HCT116 (cell line): ENCODE data around the gene FES. TPM values are rescaled to one million over a fixed set of nuclear protein-coding genes. Genes with fewer than 3 reads are reported as not detected.

ENCODE experiments used
- ATAC-seq: fragments of 200-7000 bp; cut with Tn5 transposase; 2 replicates; pipeline ENCODE4 v1.9.1; 2020; ENCODE audit warnings: mild to moderate bottlenecking, moderate library complexity
- BruUV-seq: library from RNA; stranded (reverse); fragments of 400-500 nt; replicated peaks from 2 replicates; lab custom pipeline; 2021; lab: Mats Ljungman, UMichigan
- CTCF ChIA-PET: fragments of 300-600 bp; sonication (Branson Sonifier 250); formaldehyde crosslinking; loops from one replicate; lab custom pipeline; 2021; ENCODE audit warnings: antibody characterized with exemption; lab: Charles Lee
- POLR2A ChIA-PET: fragments of 300-600, 350-600 bp; sonication (Branson Sonifier 250); formaldehyde crosslinking; loops from one replicate; lab custom pipeline; 2021; ENCODE audit warnings: antibody characterized with exemption; lab: Charles Lee
- RAD21 ChIA-PET, 2 experiments: fragments of 300-600 bp; sonication (Branson Sonifier 250); formaldehyde crosslinking; loops; one replicate each; lab custom pipeline; 2023; ENCODE audit warnings: low total read pairs in 2 of 2; ENCODE audit not compliant: uncharacterized antibody in 2 of 2, unreplicated experiment in 2 of 2, low non-redundant PET in 1 of 2; lab: Charles Lee
- DNase-seq: peaks from one replicate; pipeline ENCODE4 v3.0.0-alpha.2; 2010; ENCODE audit warnings: low read depth, low spot score
- H2AFZ ChIP-seq: fragments of 200-600 bp; shearing (Covaris generic), sonication (generic); 2 replicates; pipeline ENCODE4 v1.6.1; 2017; ENCODE audit warnings: low read depth, mixed run types, mixed read lengths, antibody characterized with exemption, low read length; ENCODE audit not compliant: poor library complexity, severe bottlenecking
- H3K27ac ChIP-seq: 2 replicates; pipeline ENCODE4 v1.5.1; 2012; ENCODE audit warnings: low read depth, low read length
- H3K27me3 ChIP-seq: fragments of 200-600 bp; sonication (generic); 2 replicates; pipeline ENCODE4 v1.6.1; 2016; ENCODE audit warnings: mixed run types, low read length, mixed read lengths; ENCODE audit not compliant: insufficient read depth
- H3K36me3 ChIP-seq, 2 experiments: fragments of 200-500 bp in 1 of 2; fragments of 200-600 bp in 1 of 2; sonication (Bioruptor generic) in 1 of 2; sonication (generic) in 1 of 2; 2 replicates each; pipeline versions ENCODE4 v1.5.1 to v1.6.1; 2014 to 2016; ENCODE audit warnings: low read length in 2 of 2, inconsistent platforms in 1 of 2, mixed read lengths in 1 of 2, mixed run types in 1 of 2; ENCODE audit not compliant: insufficient read depth in 2 of 2, control insufficient read depth in 1 of 2
- H3K4me1 ChIP-seq, 2 experiments: fragments of 200-600 bp in 1 of 2; sonication (generic) in 1 of 2; 2 replicates each; pipeline versions ENCODE4 v1.5.1 to v1.6.1; 2012 to 2017; ENCODE audit warnings: low read length in 2 of 2, inconsistent platforms in 1 of 2, mild to moderate bottlenecking in 1 of 2, mixed read lengths in 1 of 2, mixed run types in 1 of 2, moderate library complexity in 1 of 2; ENCODE audit not compliant: insufficient read depth in 2 of 2, control insufficient read depth in 1 of 2
- H3K4me2 ChIP-seq: fragments of 200-600 bp; sonication (generic); 2 replicates; pipeline ENCODE4 v1.6.1; 2017; ENCODE audit warnings: mixed run types, low read length, mixed read lengths
- H3K4me3 ChIP-seq, 2 experiments: fragments of 200-600 bp in 1 of 2; sonication (generic) in 1 of 2; replicated peaks in 1 of 2; 2 replicates each; pipeline ENCODE4 v1.5.1; 2011 to 2016; ENCODE audit warnings: low read length in 2 of 2, control low read depth in 1 of 2, low read depth in 1 of 2, mild to moderate bottlenecking in 1 of 2, mixed read lengths in 1 of 2, mixed run types in 1 of 2
- H3K79me2 ChIP-seq: fragments of 200-600 bp; sonication (generic); 2 replicates; pipeline ENCODE4 v1.6.1; 2017; ENCODE audit warnings: mild to moderate bottlenecking, mixed run types, low read length, moderate library complexity, mixed read lengths; ENCODE audit not compliant: insufficient read depth
- H3K9ac ChIP-seq: fragments of 200-600 bp; sonication (generic); 2 replicates; pipeline ENCODE4 v1.6.1; 2016; ENCODE audit warnings: low read length, mixed read lengths
- H3K9me2 ChIP-seq: fragments of 200-600 bp; sonication (generic), shearing (Covaris generic); 2 replicates; pipeline ENCODE4 v1.6.1; 2017; ENCODE audit warnings: mixed run types, mild to moderate bottlenecking, moderate library complexity; ENCODE audit not compliant: insufficient read depth
- H3K9me3 ChIP-seq, 2 experiments: fragments of 200-500 bp in 1 of 2; fragments of 200-600 bp in 1 of 2; sonication (Bioruptor generic) in 1 of 2; sonication (generic) in 1 of 2; 2 replicates each; pipeline ENCODE4 v1.6.1; 2014 to 2017; ENCODE audit warnings: low read length in 2 of 2, mixed read lengths in 2 of 2, inconsistent platforms in 1 of 2, low read depth in 1 of 2, mild to moderate bottlenecking in 1 of 2, mixed run types in 1 of 2, moderate library complexity in 1 of 2; ENCODE audit not compliant: control insufficient read depth in 1 of 2, insufficient read depth in 1 of 2
- H4K20me1 ChIP-seq: fragments of 200-600 bp; sonication (generic), shearing (Covaris generic); 2 replicates; pipeline ENCODE4 v1.6.1; 2017; ENCODE audit warnings: mixed run types, mild to moderate bottlenecking, moderate library complexity; ENCODE audit not compliant: insufficient read depth
- ATF3 ChIP-seq: IDR thresholded peaks from 2 replicates; pipeline ENCODE4 v1.6.1; 2012
- CBX3 ChIP-seq: IDR thresholded peaks from 2 replicates; pipeline ENCODE4 v1.6.1; 2012; ENCODE audit warnings: low read depth
- EGR1 ChIP-seq: IDR thresholded peaks from 2 replicates; pipeline ENCODE4 v1.6.1; 2012; ENCODE audit warnings: low read depth
- EZH2 ChIP-seq: fragments of 200-600 bp; sonication (generic); IDR thresholded peaks from 2 replicates; pipeline ENCODE4 v1.6.1; 2017; ENCODE audit warnings: antibody characterized with exemption, mixed run types
- POLR2AphosphoS5 ChIP-seq: IDR thresholded peaks from 2 replicates; pipeline ENCODE4 v1.6.1; 2011; ENCODE audit warnings: mild to moderate bottlenecking, low read depth, low read length, moderate library complexity
- REST ChIP-seq: IDR thresholded peaks from 2 replicates; pipeline ENCODE4 v1.6.1; 2012; ENCODE audit warnings: low read depth
- SRF ChIP-seq: IDR thresholded peaks from 2 replicates; pipeline ENCODE4 v1.6.1; 2012; ENCODE audit warnings: low read depth
- YY1 ChIP-seq: IDR thresholded peaks from 2 replicates; pipeline ENCODE4 v1.6.1; 2011; ENCODE audit warnings: low read length, low read depth, moderate library complexity, mild to moderate bottlenecking; ENCODE audit not compliant: insufficient replicate concordance; ENCODE audit errors: extremely low read depth
- ZNF274 ChIP-seq: fragments of 200-500 bp; sonication (Bioruptor generic); IDR thresholded peaks from 2 replicates; pipeline ENCODE4 v1.6.1; 2014; ENCODE audit warnings: mild to moderate bottlenecking, low read depth, low read length, inconsistent platforms
- intact Hi-C: fragments of 100-400 bp; cut with micrococcal nuclease; formaldehyde crosslinking; loops from 2 replicates; pipeline ENCODE4 v1.10.0; 2022
- total RNA-seq: library from RNA; stranded (reverse); gene quantifications from one replicate; pipeline ENCODE4 v1.2.1, GENCODE V29; 2021; ENCODE audit not compliant: unreplicated experiment

FES gene
- total RNA-seq, 1 experiment from 2014 or later = 5.3 TPM

GRCh38 chr15:90857337-90857736, 27.0 kb upstream of the FES start:
- intact Hi-C loops = no loop called here
- DNase-seq = no peak
- Histone ChIP-seq H3K4me1 (peaks cover 16 to 38% of the 10 kb centered on the region in 2 experiments), H3K27me3 (peaks cover 8% of the 10 kb centered on the region; the same call in 1 of the 2 replicates), H3K4me3 (no peak overlapping the region), H2AFZ (no peak overlapping the region), H3K79me2 (no peaks in the 10 kb centered on the region), H3K4me2 (no peak overlapping the region), H3K27ac (no peak overlapping the region), H3K9ac (no peak overlapping the region), H3K9me3 (no peaks in the 10 kb centered on the region)
- POLR2A ChIA-PET = no interaction called here
- ATAC-seq = no peak
- BruUV-seq = no TSS peak
- RAD21 ChIA-PET = no interaction called here
- TF ChIP-seq EGR1 (no peak), EZH2 (no peak), CBX3 (no peak), YY1 (no peak), ATF3 (no peak), REST (no peak), SRF (no peak), ZNF274 (no peak), POLR2AphosphoS5 (no peak)
- TF ChIP-seq, all 23 proteins: peak for 0
- H3K9me2 ChIP-seq = no peaks in the 10 kb centered on the region
- no peaks in the 10 kb centered on the region for H3K36me3 ChIP-seq
- CTCF ChIA-PET = no interaction called here
- H4K20me1 ChIP-seq = no peaks in the 10 kb centered on the region
